GM19395 (cell line): ENCODE data around the gene MAPK10.

Experiments used
- ATAC-seq: cut with Tn5 transposase; IDR thresholded peaks from one replicate; pipeline ENCODE4 v1.9.1; 2021; ENCODE audit warnings: mild to moderate bottlenecking, moderate library complexity; ENCODE audit not compliant: unreplicated experiment

The MAPK10 gene

GRCh38 chr4:86359944-86360478 lies at the start of gene MAPK10:
TSS of gene MAPK10 (minus strand) at chr4:86360053.
- peak; percentile 99 for ATAC-seq

- ATAC-seq: no peak
Observed at GRCh38 chr4:86403575-86403974, 43.7 kb upstream of the MAPK10 start.

- no peak for ATAC-seq
Observed at GRCh38 chr4:86401826-86402225, 42.0 kb upstream of the MAPK10 start.

GRCh38 chr4:86400216-86400615 lies 40.4 kb upstream of the MAPK10 start:
- ATAC-seq: no peak

GRCh38 chr4:86398187-86398586 lies 38.3 kb upstream of the MAPK10 start:
- ATAC-seq: peak; percentile 77

GRCh38 chr4:86393749-86394148 lies 33.9 kb upstream of the MAPK10 start:
- ATAC-seq: no peak

GRCh38 chr4:86389664-86390063 lies 29.8 kb upstream of the MAPK10 start:
- ATAC-seq: no peak

GRCh38 chr4:86388252-86388651 lies 28.4 kb upstream of the MAPK10 start:
- ATAC-seq: no peak

GRCh38 chr4:86386817-86387415 lies 27.1 kb upstream of the MAPK10 start:
- ATAC-seq: no peak

DNA sequence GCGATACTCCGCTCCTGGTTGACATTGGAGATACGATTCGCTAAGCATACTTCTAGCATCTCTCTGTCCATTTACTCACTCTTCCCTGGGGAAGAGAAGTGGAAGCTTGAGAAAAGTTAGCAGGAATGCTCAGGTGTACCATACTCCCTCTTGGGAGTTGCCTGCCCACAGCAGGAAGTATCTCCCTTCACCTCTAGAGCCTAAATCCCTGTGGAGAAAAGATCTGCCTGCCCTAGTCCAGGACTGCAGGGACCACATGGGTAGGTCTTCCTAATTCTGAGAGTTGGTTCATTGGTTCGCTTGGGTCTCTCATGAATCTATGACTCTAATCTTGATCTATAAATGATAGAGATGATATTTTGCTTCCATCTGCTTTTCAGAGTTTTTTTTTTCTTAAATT lies 26.3 kb upstream of the MAPK10 start:
- ATAC-seq: no peak

- ATAC-seq: no peak
Observed at GRCh38 chr4:86381431-86381830, 21.6 kb upstream of the MAPK10 start.

DNA sequence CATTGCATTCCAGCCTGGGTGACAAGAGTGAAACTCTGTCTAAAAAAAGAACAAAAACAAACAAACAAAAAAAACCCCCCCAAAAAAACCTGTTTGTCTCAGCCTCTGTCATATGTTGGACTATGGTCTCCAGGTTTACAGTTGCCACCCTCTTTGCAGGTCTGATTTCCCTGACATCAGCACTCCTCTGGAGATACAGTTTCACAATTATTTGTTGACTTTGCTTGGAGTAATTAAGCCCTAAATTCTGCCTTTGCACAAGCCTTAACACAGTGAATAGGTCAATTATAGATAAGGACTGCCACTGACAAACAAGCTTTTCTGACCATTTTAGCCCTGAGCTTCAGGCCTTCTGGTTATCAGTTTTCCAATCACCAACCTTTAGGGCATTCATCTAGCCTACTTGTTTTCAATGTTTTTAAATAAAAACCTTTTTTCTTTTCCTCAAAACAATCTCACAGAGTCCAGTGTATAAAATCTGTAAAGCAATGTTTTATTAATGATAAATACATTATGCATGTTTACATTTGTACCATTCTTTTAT lies 20.4 kb upstream of the MAPK10 start:
- no peak for ATAC-seq

- no peak for ATAC-seq
Observed at GRCh38 chr4:86376850-86377249, 17.0 kb upstream of the MAPK10 start.

DNA sequence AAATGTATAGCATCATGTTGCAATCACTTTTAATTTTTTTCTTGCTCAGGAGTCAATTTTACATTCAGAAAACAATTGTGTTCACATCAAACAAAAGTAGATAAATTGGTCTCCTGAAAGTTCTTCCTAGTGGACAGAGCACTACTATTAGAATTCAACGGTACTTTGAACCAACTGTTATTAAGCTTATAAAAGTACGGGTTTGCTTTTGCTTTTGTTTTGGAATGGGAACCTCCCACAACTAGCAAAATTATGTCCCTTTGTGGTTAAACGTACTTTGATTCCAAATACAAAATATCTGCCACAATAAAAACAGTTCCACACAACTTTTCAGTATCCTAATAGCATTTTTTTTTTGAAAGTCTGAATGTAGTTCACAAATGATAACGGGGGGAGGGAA lies 8.6 kb upstream of the MAPK10 start:
- no peak for ATAC-seq

- no peak for ATAC-seq
Observed at GRCh38 chr4:86367577-86367976, 7.7 kb upstream of the MAPK10 start.

DNA sequence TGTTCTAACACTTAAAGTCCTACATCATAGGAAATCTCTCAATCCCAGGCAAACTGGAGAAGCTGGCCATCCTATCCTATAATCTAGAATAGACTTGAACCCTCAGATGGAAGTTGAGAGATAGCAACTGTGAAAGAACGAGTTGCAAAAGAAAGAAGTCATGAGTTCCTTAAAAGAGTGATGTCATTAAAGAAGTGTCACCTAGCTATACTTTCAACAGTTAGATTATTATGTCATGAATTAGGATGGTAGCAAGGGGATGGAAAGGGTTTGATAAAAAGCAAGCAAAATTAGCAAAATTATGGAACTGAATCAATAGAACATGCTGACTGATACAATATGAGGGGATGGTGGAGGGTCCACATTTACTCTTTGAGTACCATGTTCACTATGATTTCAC lies 7.1 kb upstream of the MAPK10 start:
- ATAC-seq: no peak

GRCh38 chr4:86362510-86362909 lies 2.7 kb upstream of the MAPK10 start:
- ATAC-seq: no peak

GRCh38 chr4:86358257-86358656 lies 1.6 kb downstream of the MAPK10 start:
- ATAC-seq: no peak

DNA sequence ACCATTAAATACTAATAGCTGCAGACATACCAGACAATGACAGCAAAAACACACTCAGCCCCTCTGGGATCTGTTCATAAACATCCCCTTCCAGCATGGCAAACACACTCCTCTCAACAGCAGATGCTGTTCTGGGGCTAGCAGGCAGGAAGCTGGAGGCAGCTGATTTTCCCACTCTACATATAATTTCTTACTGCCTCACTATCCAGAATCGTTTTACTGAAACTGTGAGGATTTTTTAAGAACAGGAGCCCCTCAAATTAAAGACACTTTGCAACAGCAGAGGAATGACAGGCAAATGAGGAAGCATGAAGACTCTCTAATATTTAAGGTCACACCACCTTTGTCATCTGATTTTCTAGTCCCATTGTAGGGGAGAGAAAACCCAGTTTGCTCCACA lies 2.2 kb downstream of the MAPK10 start:
- no peak for ATAC-seq

DNA sequence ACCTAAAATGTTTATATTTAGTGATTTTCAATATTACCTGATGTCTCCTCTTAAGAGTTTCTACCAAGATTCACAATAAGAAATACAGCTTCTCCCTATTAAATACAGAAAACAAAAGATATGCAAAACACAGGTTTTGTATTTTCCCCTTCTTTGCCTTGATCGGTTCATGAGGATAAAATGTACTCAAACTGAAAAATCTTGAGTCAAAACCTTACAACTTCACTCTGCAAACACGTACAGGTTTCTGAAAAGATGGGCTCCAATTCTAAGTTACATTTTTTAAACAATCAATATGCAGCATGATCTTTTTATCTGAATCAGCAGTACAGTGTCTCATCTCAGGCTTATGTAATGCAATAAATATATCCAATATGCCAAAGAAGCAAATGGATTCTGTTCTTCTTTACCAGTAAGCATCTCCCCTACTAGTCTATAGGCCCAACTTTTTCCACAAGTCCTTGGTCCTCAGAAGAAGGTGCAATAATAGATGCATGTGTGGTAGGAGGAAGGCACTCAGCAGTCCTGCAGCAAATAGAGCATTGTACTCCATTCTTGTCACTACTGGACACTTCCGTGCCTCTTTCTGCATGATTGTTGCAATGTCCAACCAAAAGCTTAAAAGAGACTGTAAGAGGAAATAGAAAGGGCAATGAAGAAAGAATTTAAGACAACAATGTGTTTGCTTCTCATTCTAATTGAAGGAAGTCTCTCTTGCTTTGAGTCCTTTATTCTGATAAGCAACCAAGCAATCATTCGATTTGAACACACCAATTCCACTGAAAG lies 3.2 kb downstream of the MAPK10 start:
- no peak for ATAC-seq

DNA sequence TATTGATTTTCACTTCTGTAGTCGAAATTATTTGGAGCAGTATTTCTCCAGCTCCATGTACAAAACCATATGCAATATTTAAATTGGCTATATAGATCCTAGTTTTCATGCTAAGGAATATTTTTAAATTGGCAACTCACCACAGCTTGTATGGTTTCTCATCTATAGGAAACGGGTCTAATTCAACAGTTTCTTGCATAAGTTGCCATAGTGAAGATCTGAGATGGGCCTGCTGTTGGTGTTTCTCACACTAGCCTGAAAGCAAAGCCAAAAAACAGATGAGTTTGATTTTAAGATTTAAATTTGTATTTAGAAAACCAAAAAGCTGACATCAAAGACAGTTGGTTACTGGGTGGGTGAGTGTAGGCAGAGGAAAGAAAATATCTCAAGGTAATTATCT lies 5.5 kb downstream of the MAPK10 start:
- ATAC-seq: no peak

GRCh38 chr4:86346320-86346719 lies 13.5 kb downstream of the MAPK10 start:
- ATAC-seq: no peak
